Upper lobe of left lung (tissue), 6 donors: ENCODE data around the gene ATP11A. TPM values are rescaled to one million over a fixed set of nuclear protein-coding genes. Genes with fewer than 3 reads are reported as not detected.
A peak's percentile ranks its signal among the peaks of the same experiment; 100 is the strongest.
"Not testable (repeated sequence)": the region's sequence is repeated elsewhere in the genome, so short reads cannot be mapped to it uniquely, and the experiment has no call there.

ENCODE experiments used
- ATAC-seq, 2 donors: fragments of 200-7000 bp; cut with Tn5 transposase; one replicate each; pipeline ENCODE4 v1.9.1; 2022; ENCODE audit warnings: mild to moderate bottlenecking in 2 of 2, moderate library complexity in 2 of 2; ENCODE audit not compliant: low FRiP score in 2 of 2
- DNase-seq, 2 donors: peaks; one replicate each; pipeline ENCODE4 v3.0.0-alpha.2; 2019 to 2020
- H3K27ac ChIP-seq, 4 donors: fragments of 200-600 bp; sonication (generic); one replicate each; pipeline ENCODE4 v1.5.1; 2016 to 2019
- H3K27me3 ChIP-seq, 4 donors: fragments of 200-600 bp; sonication (generic); one replicate each; pipeline ENCODE4 v1.5.1; 2017 to 2019
- H3K36me3 ChIP-seq, 4 donors: fragments of 200-600 bp; sonication (generic); one replicate each; pipeline ENCODE4 v1.5.1; 2016 to 2019
- H3K4me1 ChIP-seq, 4 donors: fragments of 200-600 bp; sonication (generic); one replicate each; pipeline ENCODE4 v1.5.1; 2018 to 2019
- H3K4me3 ChIP-seq, 4 donors: fragments of 200-600 bp; sonication (generic); one replicate each; pipeline ENCODE4 v1.5.1; 2017 to 2019; ENCODE audit warnings: mild to moderate bottlenecking in 2 of 4, moderate library complexity in 1 of 4
- H3K9me3 ChIP-seq, 4 donors: fragments of 200-600 bp; sonication (generic); one replicate each; pipeline ENCODE4 v1.5.1; 2018 to 2019
- CTCF ChIP-seq, 6 experiments: fragments of 450-650 bp in 4 of 6; fragments of 200-600 bp in 2 of 6; sonication (generic) in 2 of 6; IDR thresholded peaks; one replicate each; pipeline ENCODE4 v1.5.1; 2016 to 2019; ENCODE audit warnings: antibody characterized with exemption in 6 of 6
- EP300 ChIP-seq, 4 donors: sonication (generic); formaldehyde crosslinking; IDR thresholded peaks; one replicate each; pipeline ENCODE4 v1.5.1; 2017; ENCODE audit warnings: antibody characterized with exemption in 4 of 4, control low read depth in 2 of 4
- POLR2A ChIP-seq, 4 donors: fragments of 450-650 bp; IDR thresholded peaks; one replicate each; pipeline ENCODE4 v1.5.1; 2016 to 2017; ENCODE audit warnings: antibody characterized with exemption in 4 of 4, mild to moderate bottlenecking in 2 of 4
- POLR2AphosphoS5 ChIP-seq, 2 donors: sonication (generic); formaldehyde crosslinking; IDR thresholded peaks; one replicate each; pipeline ENCODE4 v1.5.1; 2017; ENCODE audit warnings: antibody characterized with exemption in 2 of 2
- WGBS, 2 donors: methylation state at CpG; one replicate each; pipeline ENCODE4 v1.1.5; 2017 to 2018; 5-methylcytosine and 5-hydroxymethylcytosine counted together
- total RNA-seq, 6 donors: library from RNA; depleted of rRNA in 4 of 6; stranded (reverse); fragments of >200 nt in 4 of 6; gene quantifications; one replicate each; pipeline versions ENCODE4 v1.1.0 to v1.2.1, GENCODE V29; 2016 to 2021
- donor health status: DM: no; HTN: no; CAD: no; lungs with moderate emphysema.
- donor health status: DM: no; HTN: yes; CAD: no; lungs with severe emphysema.

ATP11A gene
- total RNA-seq, 6 donors from 2014 or later = 159 to 285 (median 260) TPM

- Histone ChIP-seq H3K9me3 (no peaks in the 10 kb centered on the region), H3K27me3 (no peaks in the 10 kb centered on the region), H3K27ac (peak overlapping the region in 1 of 4 donors; percentile 11), H3K36me3 (peaks cover 0 to 6% (median 2%) of the 10 kb centered on the region in 4 donors), H3K4me3 (no peak overlapping the region), H3K4me1 (peaks cover 13 to 28% (median 21%) of the 10 kb centered on the region in 4 donors)
- DNase-seq (no peak), ATAC-seq (no peak)
- WGBS, 2 donors = 84 to 90% methylated on average over 9 of the region's 9 CpGs
- TF ChIP-seq POLR2A (IDR thresholded peaks at IDR 0.05) (no peak), POLR2AphosphoS5 (IDR thresholded peaks at IDR 0.05) (no peak), CTCF (IDR thresholded peaks at IDR 0.05) (no peak), EP300 (IDR thresholded peaks at IDR 0.05) (no peak)
Observed at GRCh38 chr13:112796190-112796915, 106.5 kb downstream of the ATP11A start.

GRCh38 chr13:112799394-112799793 is 109.6 kb downstream of the ATP11A start:
- peaks cover 6 to 14% (median 12%) of the 10 kb centered on the region in 4 donors for H3K4me1 ChIP-seq
- no peak overlapping the region for H3K27ac ChIP-seq
- 95 to 100% methylated on average over 1 of the region's 1 CpG for WGBS, 2 donors
- no peak overlapping the region for H3K4me3 ChIP-seq
- H3K9me3 ChIP-seq = no peaks in the 10 kb centered on the region
- TF ChIP-seq POLR2A (IDR thresholded peaks at IDR 0.05) (no peak), CTCF (IDR thresholded peaks at IDR 0.05) (no peak), EP300 (IDR thresholded peaks at IDR 0.05) (no peak), POLR2AphosphoS5 (IDR thresholded peaks at IDR 0.05) (no peak)
- no peaks in the 10 kb centered on the region for H3K27me3 ChIP-seq
- H3K36me3 ChIP-seq = peaks cover 0 to 3% (median 0%) of the 10 kb centered on the region in 4 donors
- ATAC-seq (no peak), DNase-seq (no peak)

- Histone ChIP-seq H3K27ac (no peak overlapping the region), H3K36me3 (peaks cover 0 to 3% (median 0%) of the 10 kb centered on the region in 4 donors), H3K4me1 (peaks cover 0 to 11% (median 6%) of the 10 kb centered on the region in 4 donors), H3K9me3 (no peaks in the 10 kb centered on the region), H3K27me3 (no peaks in the 10 kb centered on the region), H3K4me3 (no peak overlapping the region)
- WGBS, 2 donors = 95 to 96% methylated on average over 1 of the region's 1 CpG
- DNase-seq (no peak), ATAC-seq (no peak)
- no peak for TF ChIP-seq EP300 (IDR thresholded peaks at IDR 0.05)
- no peak for TF ChIP-seq POLR2A (IDR thresholded peaks at IDR 0.05)
- no peak for TF ChIP-seq POLR2AphosphoS5 (IDR thresholded peaks at IDR 0.05)
- no peak for TF ChIP-seq CTCF (IDR thresholded peaks at IDR 0.05)
Observed at GRCh38 chr13:112800057-112800456, 110.2 kb downstream of the ATP11A start.

- DNase-seq, H3K4me1 ChIP-seq, H3K27ac ChIP-seq, H3K36me3 ChIP-seq, ATAC-seq, H3K27me3 ChIP-seq, H3K9me3 ChIP-seq, H3K4me3 ChIP-seq: not testable (repeated sequence)
- 81 to 93% methylated on average over 6 of the region's 6 CpGs for WGBS, 2 donors
Observed at GRCh38 chr13:112800807-112801206, 111.0 kb downstream of the ATP11A start.

GRCh38 chr13:112802802-112803195 is 113.0 kb downstream of the ATP11A start:
- Histone ChIP-seq H3K4me3 (no peak overlapping the region), H3K4me1 (no peaks in the 10 kb centered on the region), H3K36me3 (peaks cover 7 to 21% (median 16%) of the 10 kb centered on the region in 4 donors), H3K9me3 (no peaks in the 10 kb centered on the region), H3K27me3 (no peaks in the 10 kb centered on the region), H3K27ac (no peak overlapping the region)
- DNase-seq (no peak), ATAC-seq (no peak)
- TF ChIP-seq CTCF (IDR thresholded peaks at IDR 0.05) (no peak), POLR2A (IDR thresholded peaks at IDR 0.05) (no peak), POLR2AphosphoS5 (IDR thresholded peaks at IDR 0.05) (no peak), EP300 (IDR thresholded peaks at IDR 0.05) (no peak)
- WGBS, 2 donors = 81 to 100% methylated on average over 2 of the region's 2 CpGs
